ENCODE data around the gene CRELD1.

CRELD1 gene

DNA sequence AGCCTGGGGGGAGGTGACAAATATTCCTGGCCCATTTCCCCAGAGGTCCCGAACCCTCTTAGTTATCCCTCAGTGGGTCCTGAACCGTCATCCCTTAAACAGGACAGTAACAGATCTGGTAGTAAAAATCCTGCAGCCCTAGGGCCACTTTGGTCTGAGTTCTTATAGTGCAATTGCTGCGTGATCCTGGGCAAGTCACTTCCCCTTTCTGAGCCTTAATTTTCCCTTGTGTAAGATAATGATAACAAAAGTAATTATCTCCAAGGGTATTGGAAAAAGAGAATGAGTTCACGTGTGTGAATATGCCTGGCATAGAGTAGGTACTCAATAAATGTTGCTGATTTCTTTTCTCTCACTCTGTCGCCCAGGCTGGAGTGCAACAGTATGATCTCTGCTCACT, 46.2 kb upstream of the CRELD1 start:
- Histone ChIP-seq H3K4me1 (ENCODE audit: insufficient read depth, low read length, severe bottlenecking) (peaks cover 13% of the 10 kb centered on the region), H3K9me2 (ENCODE audit: low read depth, low read length) (no peaks in the 10 kb centered on the region), H3K27me3 (ENCODE audit: insufficient read depth, low read length) (peaks cover 4% of the 10 kb centered on the region; the same call in 1 of the 2 replicates), H2AFZ (ENCODE audit: low read length) (no peak overlapping the region), H3K27ac (ENCODE audit: low read depth, low read length, poor library complexity, severe bottlenecking) (no peak overlapping the region), H4K20me1 (ENCODE audit: insufficient read depth, low read length) (no peaks in the 10 kb centered on the region), H3K9ac (ENCODE audit: low read length) (no peak overlapping the region), H3F3A (ENCODE audit: insufficient read depth, low read length) (no peaks in the 10 kb centered on the region), H3K36me3 (ENCODE audit: insufficient read depth, low read length) (peaks cover 3% of the 10 kb centered on the region), H3K4me2 (ENCODE audit: low read length) (no peak overlapping the region), H3K9me3 (ENCODE audit: low read length) (no peaks in the 10 kb centered on the region), H3K79me2 (ENCODE audit: insufficient read depth, low read length) (peaks cover 12% of the 10 kb centered on the region), H3K4me3 (ENCODE audit: low read depth, low read length, poor library complexity, severe bottlenecking) (no peak overlapping the region)
- no peak for TF ChIP-seq EZH2 (IDR thresholded peaks at IDR 0.05; ENCODE audit: borderline replicate concordance, low read length)
- no peak for TF ChIP-seq CTCF (IDR thresholded peaks at IDR 0.05; ENCODE audit: low read length)

DNA sequence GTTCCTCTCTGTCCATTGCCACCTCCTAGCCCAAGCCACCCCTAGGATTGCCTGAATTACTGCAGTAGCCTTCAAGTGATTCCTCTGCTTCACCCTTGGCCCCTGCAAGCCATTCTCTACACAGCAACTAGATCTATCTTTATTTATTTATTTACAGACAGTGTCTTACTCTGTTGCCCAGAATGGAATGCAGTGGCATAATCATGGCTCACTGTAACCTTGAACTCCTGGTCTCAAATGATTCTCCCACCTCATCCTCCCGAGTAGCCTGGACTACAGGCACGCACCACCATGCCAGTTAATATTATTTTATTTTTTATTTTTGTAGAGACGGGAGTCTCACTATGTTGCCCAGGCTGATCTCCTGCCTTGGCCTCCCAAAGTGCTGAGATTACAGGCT, 45.1 kb upstream of the CRELD1 start:
- H3K9me3 ChIP-seq (ENCODE audit: low read length): no peaks in the 10 kb centered on the region
- peaks cover 4% of the 10 kb centered on the region; the same call in 1 of the 2 replicates for H3K27me3 ChIP-seq (ENCODE audit: insufficient read depth, low read length)
- peaks cover 14% of the 10 kb centered on the region for H3K36me3 ChIP-seq (ENCODE audit: insufficient read depth, low read length)
- peaks cover 13% of the 10 kb centered on the region for H3K4me1 ChIP-seq (ENCODE audit: insufficient read depth, low read length, severe bottlenecking)
- H3K79me2 ChIP-seq (ENCODE audit: insufficient read depth, low read length): peaks cover 12% of the 10 kb centered on the region
- H3K9me2 ChIP-seq (ENCODE audit: low read depth, low read length): no peaks in the 10 kb centered on the region
- H3F3A ChIP-seq (ENCODE audit: insufficient read depth, low read length): no peaks in the 10 kb centered on the region
- TF ChIP-seq CTCF (IDR thresholded peaks at IDR 0.05; ENCODE audit: low read length) (no peak), EZH2 (IDR thresholded peaks at IDR 0.05; ENCODE audit: borderline replicate concordance, low read length) (no peak)
- no peak overlapping the region for H3K4me2 ChIP-seq (ENCODE audit: low read length)
- H4K20me1 ChIP-seq (ENCODE audit: insufficient read depth, low read length): no peaks in the 10 kb centered on the region
- no peak overlapping the region for H3K9ac ChIP-seq (ENCODE audit: low read length)
- no peak overlapping the region for H3K4me3 ChIP-seq (ENCODE audit: low read depth, low read length, poor library complexity, severe bottlenecking)
- no peak overlapping the region for H3K27ac ChIP-seq (ENCODE audit: low read depth, low read length, poor library complexity, severe bottlenecking)
- no peak overlapping the region for H2AFZ ChIP-seq (ENCODE audit: low read length)

DNA sequence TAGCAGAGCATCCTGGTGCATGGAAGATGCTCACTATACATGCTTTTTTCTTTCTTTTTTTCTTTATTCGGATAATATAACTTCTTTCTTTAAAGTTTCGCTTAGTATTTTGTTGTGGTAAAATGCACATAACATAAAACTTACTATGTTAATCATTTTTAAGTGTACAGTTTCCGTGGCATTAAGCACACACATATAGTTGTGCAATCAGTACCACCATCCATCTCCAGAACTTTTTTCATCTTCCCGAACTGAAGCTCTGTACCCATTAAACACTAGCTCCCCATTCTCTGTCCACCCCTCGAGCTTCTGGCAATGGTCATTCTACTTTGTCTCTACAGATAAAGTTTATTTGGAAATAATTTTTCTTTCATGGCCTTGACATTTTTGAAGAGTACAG, 44.2 kb upstream of the CRELD1 start:
- Histone ChIP-seq H3K4me1 (ENCODE audit: insufficient read depth, low read length, severe bottlenecking) (peaks cover 13% of the 10 kb centered on the region), H3K27ac (ENCODE audit: low read depth, low read length, poor library complexity, severe bottlenecking) (no peak overlapping the region), H3K9ac (ENCODE audit: low read length) (no peak overlapping the region), H2AFZ (ENCODE audit: low read length) (no peak overlapping the region), H3K9me2 (ENCODE audit: low read depth, low read length) (no peaks in the 10 kb centered on the region), H4K20me1 (ENCODE audit: insufficient read depth, low read length) (no peaks in the 10 kb centered on the region), H3K4me3 (ENCODE audit: low read depth, low read length, poor library complexity, severe bottlenecking) (no peak overlapping the region), H3K9me3 (ENCODE audit: low read length) (no peaks in the 10 kb centered on the region), H3K4me2 (ENCODE audit: low read length) (no peak overlapping the region), H3K27me3 (ENCODE audit: insufficient read depth, low read length) (no peaks in the 10 kb centered on the region), H3K36me3 (ENCODE audit: insufficient read depth, low read length) (peaks cover 21% of the 10 kb centered on the region), H3F3A (ENCODE audit: insufficient read depth, low read length) (no peaks in the 10 kb centered on the region), H3K79me2 (ENCODE audit: insufficient read depth, low read length) (peaks cover 12% of the 10 kb centered on the region)
- TF ChIP-seq CTCF (IDR thresholded peaks at IDR 0.05; ENCODE audit: low read length): no peak
- TF ChIP-seq EZH2 (IDR thresholded peaks at IDR 0.05; ENCODE audit: borderline replicate concordance, low read length): no peak
